Colonic mucosa (tissue), 4 donors: ENCODE measurements around the gene ZNF165. TPM values are rescaled to one million over a fixed set of nuclear protein-coding genes. Genes with fewer than 3 reads are reported as not detected.

ENCODE experiments used
- DNase-seq: peaks from one replicate; pipeline ENCODE4 v3.0.0-alpha.2; 2020
- H3K27ac ChIP-seq: fragments of 200-600 bp; one replicate; pipeline ENCODE4 v1.8.0; 2021
- H3K27me3 ChIP-seq: fragments of 200-600 bp; one replicate; pipeline ENCODE4 v1.8.0; 2021
- H3K36me3 ChIP-seq: fragments of 200-600 bp; one replicate; pipeline ENCODE4 v1.8.0; 2021
- H3K4me1 ChIP-seq: fragments of 200-600 bp; one replicate; pipeline ENCODE4 v1.8.0; 2021; ENCODE audit warnings: mild to moderate bottlenecking
- H3K4me3 ChIP-seq: fragments of 200-600 bp; one replicate; pipeline ENCODE4 v1.8.0; 2021
- H3K9ac ChIP-seq, 2 donors: one replicate each; pipeline ENCODE4 v1.7.0; 2013; ENCODE audit warnings: control low read depth in 2 of 2, low read depth in 2 of 2, low read length in 2 of 2
- H3K9me3 ChIP-seq: fragments of 200-600 bp; one replicate; pipeline ENCODE4 v1.8.0; 2021
- intact Hi-C: fragments of 100-400 bp; cut with DNase I; formaldehyde crosslinking; loops from one replicate; pipeline ENCODE4 v1.14.1; 2022
- total RNA-seq, 2 donors: library from RNA; stranded (reverse); fragmentation: NEBNext Ultra II Directional in 1 of 2; extraction: Animal tissue kit (Norgen Biotek cat#: 25700) in 1 of 2; gene quantifications; one replicate each; pipeline ENCODE4 v1.2.1, GENCODE V29; 2021
- TF ChIP-seq, protein P1 (sequence below): fragments of 200-600 bp; IDR thresholded peaks from one replicate; pipeline ENCODE4 v1.8.0; 2022; ENCODE audit warnings: antibody characterized with exemption, mild to moderate bottlenecking
- donor health status: healthy.
- donor health status: DM: no; HTN: no; CAD: no.
- donor health status: DM: no; HTN: no; CAD: no.

ZNF165 gene
- total RNA-seq, 2 donors from 2014 or later = 5.3 to 9.9 TPM

DNA sequence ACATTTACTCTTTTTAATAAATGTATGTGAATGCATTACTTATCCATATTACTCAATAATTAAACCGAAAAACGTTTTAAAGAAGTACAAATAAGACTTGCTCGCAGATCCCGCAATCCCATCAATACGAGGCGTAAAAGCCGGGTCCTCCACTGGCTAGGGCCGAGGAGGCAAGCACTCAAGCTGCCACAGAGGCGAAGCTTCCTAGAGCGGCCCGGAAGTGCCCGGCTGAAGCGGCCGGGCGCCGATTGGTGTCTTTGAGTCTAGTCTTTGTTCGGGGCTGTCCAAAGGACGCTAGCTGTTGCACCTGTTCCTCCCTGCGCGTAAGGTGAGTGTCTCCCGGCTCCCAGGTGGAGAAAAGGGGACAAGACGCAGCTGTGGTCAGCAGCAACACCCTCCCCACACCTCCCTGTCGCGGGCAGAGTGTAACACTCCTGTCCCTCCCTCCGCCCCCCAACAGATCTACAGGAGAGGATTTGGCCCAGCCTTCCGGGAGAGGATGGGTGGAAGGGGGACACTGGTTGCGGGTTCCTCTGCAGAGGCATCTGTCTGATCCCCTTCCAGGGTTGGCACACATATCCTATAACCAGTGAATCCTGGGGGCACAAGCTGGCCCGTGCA lies 44.1 kb downstream of the ZNF165 start, which contains the start of gene ZSCAN16:
Gene ZSCAN16 (plus strand): TSS at position 260 of the 621 bp plus-strand sequence. CDS start 835 bp downstream, outside the sequence.
- H3K27ac ChIP-seq = peak within 1 kb of the TSS; percentile 47
- intact Hi-C loops = no loop called here
- peak; percentile 94 for DNase-seq

DNA sequence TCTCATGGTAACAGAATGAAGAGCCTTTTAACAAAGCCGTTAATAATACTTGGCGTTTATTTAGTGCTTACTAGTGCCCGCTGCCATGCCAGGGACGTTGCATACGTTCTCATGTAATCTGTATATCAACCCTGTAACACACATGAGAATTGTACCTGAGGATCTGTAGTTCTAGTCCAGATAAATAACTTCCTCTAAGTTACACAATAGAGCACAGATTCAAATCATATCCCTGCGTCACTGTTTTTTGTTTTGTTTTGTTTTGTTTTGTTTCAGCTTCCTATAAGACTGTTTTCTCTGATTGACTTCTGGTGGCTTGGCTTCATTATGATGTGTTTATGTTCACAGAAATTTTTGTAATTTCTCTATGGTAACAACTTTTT lies 44.6 kb downstream of the ZNF165 start:
- intact Hi-C loops = no loop called here
- TF ChIP-seq, protein P1, sequence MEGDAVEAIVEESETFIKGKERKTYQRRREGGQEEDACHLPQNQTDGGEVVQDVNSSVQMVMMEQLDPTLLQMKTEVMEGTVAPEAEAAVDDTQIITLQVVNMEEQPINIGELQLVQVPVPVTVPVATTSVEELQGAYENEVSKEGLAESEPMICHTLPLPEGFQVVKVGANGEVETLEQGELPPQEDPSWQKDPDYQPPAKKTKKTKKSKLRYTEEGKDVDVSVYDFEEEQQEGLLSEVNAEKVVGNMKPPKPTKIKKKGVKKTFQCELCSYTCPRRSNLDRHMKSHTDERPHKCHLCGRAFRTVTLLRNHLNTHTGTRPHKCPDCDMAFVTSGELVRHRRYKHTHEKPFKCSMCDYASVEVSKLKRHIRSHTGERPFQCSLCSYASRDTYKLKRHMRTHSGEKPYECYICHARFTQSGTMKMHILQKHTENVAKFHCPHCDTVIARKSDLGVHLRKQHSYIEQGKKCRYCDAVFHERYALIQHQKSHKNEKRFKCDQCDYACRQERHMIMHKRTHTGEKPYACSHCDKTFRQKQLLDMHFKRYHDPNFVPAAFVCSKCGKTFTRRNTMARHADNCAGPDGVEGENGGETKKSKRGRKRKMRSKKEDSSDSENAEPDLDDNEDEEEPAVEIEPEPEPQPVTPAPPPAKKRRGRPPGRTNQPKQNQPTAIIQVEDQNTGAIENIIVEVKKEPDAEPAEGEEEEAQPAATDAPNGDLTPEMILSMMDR = no peak
- Histone ChIP-seq H3K9me3 (no peaks in the 10 kb centered on the region), H3K27ac (peak overlapping the region; percentile 47), H3K4me1 (peaks cover 3% of the 10 kb centered on the region), H3K27me3 (no peaks in the 10 kb centered on the region), H3K36me3 (peaks cover 3% of the 10 kb centered on the region), H3K9ac (peak overlapping the region; percentile 77 to 85), H3K4me3 (peak overlapping the region; percentile 68)
- no peak for DNase-seq

More for the DNA sequence above, 44.1 kb downstream of the ZNF165 start, which contains the start of gene ZSCAN16:
- Histone ChIP-seq H3K36me3 (peaks cover under 1% of the 10 kb centered on the region), H3K4me3 (peak within 1 kb of the TSS; percentile 68), H3K27me3 (no peaks in the 10 kb centered on the region), H3K9me3 (no peaks in the 10 kb centered on the region), H3K4me1 (peaks cover 3% of the 10 kb centered on the region), H3K9ac (peak within 1 kb of the TSS; percentile 77 to 85)
- TF ChIP-seq, protein P1 = no peak

DNA sequence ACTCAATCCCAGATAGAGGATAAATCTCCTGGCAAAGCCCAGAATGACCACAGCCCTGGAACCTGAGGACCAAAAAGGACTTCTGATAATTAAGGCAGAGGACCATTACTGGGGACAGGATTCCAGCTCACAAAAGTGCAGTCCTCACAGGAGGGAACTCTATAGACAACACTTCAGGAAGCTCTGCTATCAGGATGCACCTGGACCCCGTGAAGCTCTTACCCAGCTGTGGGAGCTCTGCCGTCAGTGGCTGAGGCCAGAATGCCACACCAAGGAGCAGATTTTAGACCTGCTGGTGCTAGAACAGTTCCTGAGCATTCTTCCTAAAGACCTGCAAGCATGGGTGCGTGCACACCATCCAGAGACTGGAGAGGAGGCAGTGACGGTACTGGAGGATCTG lies 45.0 kb downstream of the ZNF165 start:
- TF ChIP-seq, protein P1 = no peak
- no peak overlapping the region for H3K4me3 ChIP-seq
- no peaks in the 10 kb centered on the region for H3K27me3 ChIP-seq
- no peak for DNase-seq
- peaks cover 3% of the 10 kb centered on the region for H3K36me3 ChIP-seq
- peaks cover 3% of the 10 kb centered on the region for H3K4me1 ChIP-seq
- H3K9me3 ChIP-seq = no peaks in the 10 kb centered on the region
- peak overlapping the region in 1 of 2 donors; percentile 77 for H3K9ac ChIP-seq
- intact Hi-C loops = no loop called here
- H3K27ac ChIP-seq = no peak overlapping the region

DNA sequence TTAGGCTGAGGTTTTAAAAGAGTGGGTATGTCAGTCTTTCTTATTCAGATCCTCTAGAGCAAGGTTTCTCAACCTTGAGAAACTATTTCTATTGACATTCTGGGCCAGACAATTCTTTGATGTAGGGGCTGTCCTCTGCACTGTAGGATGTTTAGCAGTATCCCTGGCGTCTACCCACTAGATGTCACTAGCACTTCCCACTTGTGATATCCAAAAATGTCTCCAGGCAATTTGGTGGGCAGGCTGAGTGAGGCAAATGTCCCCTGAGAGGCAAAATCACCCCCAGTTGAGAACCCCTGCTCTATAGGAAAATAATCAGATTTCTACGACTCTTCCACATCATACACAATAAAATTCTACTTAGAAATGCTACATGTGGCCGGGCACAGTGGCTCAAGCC lies 53.6 kb downstream of the ZNF165 start:
- intact Hi-C loops = loop anchor here (10.0 kb wide), 1 partner anchor 121 kb away; the partner anchor contains the start of genes NKAPL and ZKSCAN4
- Histone ChIP-seq H3K36me3 (peaks cover 3% of the 10 kb centered on the region), H3K9ac (no peak overlapping the region), H3K27ac (no peak overlapping the region), H3K4me3 (no peak overlapping the region), H3K9me3 (no peaks in the 10 kb centered on the region), H3K27me3 (no peaks in the 10 kb centered on the region), H3K4me1 (peaks cover 5% of the 10 kb centered on the region)
- TF ChIP-seq, protein P1 = no peak
- peak; percentile 22 for DNase-seq

DNA sequence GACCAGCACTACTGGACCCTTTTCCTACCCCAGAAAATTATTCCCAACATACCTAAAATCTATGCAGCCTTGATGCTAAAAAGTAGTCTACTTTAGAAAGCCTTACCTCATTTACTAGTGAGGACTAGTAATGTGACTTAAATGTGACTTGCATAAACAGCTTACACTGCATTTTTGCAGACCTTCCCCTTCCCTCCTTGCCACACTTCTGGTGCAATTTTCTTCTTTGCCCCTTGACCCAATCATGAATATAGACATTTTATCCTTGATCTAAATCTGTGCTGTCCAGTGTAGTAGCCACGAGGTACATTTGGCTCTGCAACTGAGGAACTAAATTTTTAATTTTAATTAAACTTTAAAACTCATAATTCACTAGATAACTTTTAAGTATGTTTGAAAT lies 54.3 kb downstream of the ZNF165 start:
- H3K9ac ChIP-seq = no peak overlapping the region
- no peak for DNase-seq
- H3K4me1 ChIP-seq = peaks cover 5% of the 10 kb centered on the region
- H3K27ac ChIP-seq = no peak overlapping the region
- no peak overlapping the region for H3K4me3 ChIP-seq
- no peaks in the 10 kb centered on the region for H3K27me3 ChIP-seq
- H3K36me3 ChIP-seq = peaks cover under 1% of the 10 kb centered on the region
- TF ChIP-seq, protein P1 = no peak
- H3K9me3 ChIP-seq = no peaks in the 10 kb centered on the region
- intact Hi-C loops = loop anchor here (5.0 to 10.0 kb wide), 3 partner anchors 52 to 223 kb away; partner anchors contain the start of genes NKAPL, ZKSCAN4 and ZNF165
